ENCODE results near the gene CPED1.
A peak's percentile ranks its signal among the peaks of the same experiment; 100 is the strongest.

Gene CPED1

GRCh38 chr7:120987280-120987679 lies 1.2 kb upstream of the CPED1 start:
- Mint-ChIP-seq H3K4me3 (no peak overlapping the region), H3K27me3 (peaks cover 15% of the 10 kb centered on the region), H3K27ac (no peak overlapping the region), H3K4me1 (peaks cover 14% of the 10 kb centered on the region), H3K9me3 (no peaks in the 10 kb centered on the region), H3K36me3 (no peaks in the 10 kb centered on the region)
- DNase-seq (ENCODE audit: low spot score in 2 of 2), result no peak
- no peak for ATAC-seq (ENCODE audit: low read depth)

- Mint-ChIP-seq H3K27ac (no peak overlapping the region), H3K27me3 (peaks cover 15% of the 10 kb centered on the region), H3K9me3 (no peaks in the 10 kb centered on the region), H3K36me3 (no peaks in the 10 kb centered on the region), H3K4me1 (peaks cover 14% of the 10 kb centered on the region), H3K4me3 (peak overlapping the region; percentile 83)
- peak; percentile 74 to 77 for DNase-seq (ENCODE audit: low spot score in 2 of 2)
- peak; percentile 90 for ATAC-seq (ENCODE audit: low read depth)
Measured at GRCh38 chr7:120987683-120988590, 574 bp upstream of the CPED1 start.

- Mint-ChIP-seq H3K27ac (no peak overlapping the region), H3K4me3 (peak overlapping the region; percentile 83), H3K4me1 (peaks cover 14% of the 10 kb centered on the region), H3K9me3 (no peaks in the 10 kb centered on the region), H3K27me3 (peaks cover 20% of the 10 kb centered on the region), H3K36me3 (no peaks in the 10 kb centered on the region)
- ATAC-seq (ENCODE audit: low read depth) (no peak), DNase-seq (ENCODE audit: low spot score in 2 of 2) (peak in 1 of 2 donors; percentile 10)
Measured at GRCh38 chr7:120989257-120990220, 1.0 kb downstream of the CPED1 start.

- Mint-ChIP-seq H3K27ac (no peak overlapping the region), H3K4me3 (no peak overlapping the region), H3K4me1 (peaks cover 19% of the 10 kb centered on the region), H3K9me3 (no peaks in the 10 kb centered on the region), H3K27me3 (peaks cover 26% of the 10 kb centered on the region), H3K36me3 (no peaks in the 10 kb centered on the region)
- ATAC-seq (ENCODE audit: low read depth) (no peak), DNase-seq (ENCODE audit: low spot score in 2 of 2) (no peak)
Measured at GRCh38 chr7:120990468-120991118, 2.1 kb downstream of the CPED1 start.

GRCh38 chr7:120991161-120991560 lies 2.6 kb downstream of the CPED1 start:
- H3K27me3 Mint-ChIP-seq, result peaks cover 26% of the 10 kb centered on the region

DNA sequence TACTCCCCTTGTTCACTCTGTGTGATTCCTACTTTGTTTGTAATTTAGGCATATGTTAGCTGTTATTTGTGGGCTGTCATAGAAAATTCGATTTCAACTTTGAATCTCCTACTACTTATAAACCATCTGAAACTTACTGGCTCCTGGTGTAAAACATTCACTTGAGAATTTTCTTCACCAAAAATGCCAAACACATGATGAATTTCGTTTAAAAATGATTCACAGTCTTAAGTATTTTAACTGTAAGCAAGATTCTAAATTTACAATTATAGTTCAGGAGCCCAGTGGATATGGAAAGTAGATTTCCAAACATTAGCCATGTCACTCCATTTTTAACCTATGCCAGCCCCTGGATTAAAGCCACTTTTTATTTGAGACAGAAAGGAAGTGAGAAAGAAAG lies 3.1 kb downstream of the CPED1 start:
- Mint-ChIP-seq H3K4me1 (peaks cover 26% of the 10 kb centered on the region), H3K27ac (no peak overlapping the region), H3K4me3 (no peak overlapping the region), H3K27me3 (peaks cover 23% of the 10 kb centered on the region), H3K9me3 (no peaks in the 10 kb centered on the region), H3K36me3 (no peaks in the 10 kb centered on the region)
- ATAC-seq (ENCODE audit: low read depth) (no peak), DNase-seq (ENCODE audit: low spot score in 2 of 2) (no peak)

More at GRCh38 chr7:120991161-120991560, 2.6 kb downstream of the CPED1 start:
- no peak for ATAC-seq (ENCODE audit: low read depth)
- Mint-ChIP-seq H3K9me3 (no peaks in the 10 kb centered on the region), H3K27ac (no peak overlapping the region), H3K4me3 (no peak overlapping the region), H3K36me3 (no peaks in the 10 kb centered on the region), H3K4me1 (peaks cover 22% of the 10 kb centered on the region)
- no peak for DNase-seq (ENCODE audit: low spot score in 2 of 2)

DNA sequence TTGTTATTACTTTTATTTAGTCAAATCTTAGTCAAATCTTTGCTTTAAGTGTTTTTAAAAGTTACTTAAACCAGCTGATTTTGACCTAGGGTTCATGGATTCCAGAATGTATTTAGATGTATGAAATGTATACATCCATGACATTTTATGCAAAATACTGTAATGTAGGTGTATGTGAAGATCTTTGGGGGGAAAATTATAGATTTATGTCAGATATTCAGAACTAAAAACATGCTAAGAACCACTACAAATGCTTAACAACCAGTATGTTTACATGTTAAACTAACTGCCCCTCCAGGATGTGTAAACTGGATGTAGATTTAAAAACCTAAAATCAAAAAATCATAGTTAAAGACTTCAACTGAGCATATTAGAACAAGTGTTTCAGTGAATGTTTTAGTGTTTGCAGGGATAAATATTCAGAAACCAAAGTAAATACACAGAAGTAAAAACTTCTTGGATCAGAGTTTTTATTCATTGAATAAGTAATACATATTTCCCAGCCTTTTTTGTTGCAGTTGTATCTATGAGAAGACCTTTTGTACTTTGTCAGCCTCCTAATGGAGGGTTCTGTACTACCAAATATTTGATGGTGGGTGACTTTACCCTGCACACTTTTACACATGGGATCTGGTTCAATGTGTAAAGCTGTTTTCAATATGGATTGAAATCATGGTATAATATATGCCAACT lies 3.9 kb downstream of the CPED1 start:
- Mint-ChIP-seq H3K27ac (no peak overlapping the region), H3K27me3 (peaks cover 21% of the 10 kb centered on the region), H3K4me1 (peaks cover 30% of the 10 kb centered on the region), H3K36me3 (no peaks in the 10 kb centered on the region), H3K9me3 (no peaks in the 10 kb centered on the region), H3K4me3 (no peak overlapping the region)
- no peak for ATAC-seq (ENCODE audit: low read depth)
- no peak for DNase-seq (ENCODE audit: low spot score in 2 of 2)

GRCh38 chr7:120992965-120993494 lies 4.5 kb downstream of the CPED1 start:
- no peaks in the 10 kb centered on the region for H3K9me3 Mint-ChIP-seq
- H3K36me3 Mint-ChIP-seq, result no peaks in the 10 kb centered on the region
- ATAC-seq (ENCODE audit: low read depth) (no peak), DNase-seq (ENCODE audit: low spot score in 2 of 2) (no peak)
- H3K4me3 Mint-ChIP-seq, result no peak overlapping the region
- no peak overlapping the region for H3K27ac Mint-ChIP-seq
- peaks cover 21% of the 10 kb centered on the region for H3K27me3 Mint-ChIP-seq
- peaks cover 30% of the 10 kb centered on the region for H3K4me1 Mint-ChIP-seq

DNA sequence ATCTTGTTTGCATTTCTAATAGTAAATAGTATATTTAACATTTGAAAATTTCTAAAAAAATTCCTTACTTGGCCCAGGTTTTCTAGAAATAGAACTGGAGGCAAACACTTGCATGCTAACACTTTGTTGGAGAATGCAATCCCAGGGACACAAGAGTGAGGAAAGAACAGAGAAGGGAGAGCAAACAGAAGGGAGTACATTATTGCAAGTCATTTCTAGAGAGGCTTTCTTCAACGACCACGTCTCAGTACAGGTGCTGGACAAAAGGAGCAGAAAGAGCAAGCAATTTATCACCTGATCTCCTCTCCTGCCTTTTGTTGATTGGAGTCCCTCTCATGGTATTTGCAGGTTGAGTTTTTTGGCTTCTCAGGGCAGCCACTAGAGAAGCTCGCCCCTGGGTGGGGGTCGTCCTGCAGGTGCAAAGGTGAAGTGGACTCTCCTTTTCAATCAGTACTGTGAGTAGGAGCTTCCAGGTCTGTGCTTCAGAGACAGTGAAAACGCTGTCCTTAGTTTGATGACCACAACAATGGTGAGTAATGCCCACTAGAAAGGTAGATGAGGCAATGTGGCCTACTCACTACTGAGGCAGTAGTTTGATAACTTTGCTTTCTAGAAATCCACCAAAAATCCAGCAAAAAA lies 5.2 kb downstream of the CPED1 start:
- Mint-ChIP-seq H3K4me3 (no peak overlapping the region), H3K36me3 (no peaks in the 10 kb centered on the region), H3K9me3 (no peaks in the 10 kb centered on the region), H3K27ac (no peak overlapping the region), H3K4me1 (peaks cover 26% of the 10 kb centered on the region), H3K27me3 (peaks cover 19% of the 10 kb centered on the region)
- DNase-seq (ENCODE audit: low spot score in 2 of 2) (no peak), ATAC-seq (ENCODE audit: low read depth) (no peak)

- no peaks in the 10 kb centered on the region for H3K9me3 Mint-ChIP-seq
- no peak overlapping the region for H3K27ac Mint-ChIP-seq
- H3K36me3 Mint-ChIP-seq, result no peaks in the 10 kb centered on the region
- DNase-seq (ENCODE audit: low spot score in 2 of 2) (no peak), ATAC-seq (ENCODE audit: low read depth) (no peak)
- no peak overlapping the region for H3K4me3 Mint-ChIP-seq
- H3K4me1 Mint-ChIP-seq, result peaks cover 16% of the 10 kb centered on the region
- H3K27me3 Mint-ChIP-seq, result peaks cover 14% of the 10 kb centered on the region
Measured at GRCh38 chr7:120994512-120995410, 6.2 kb downstream of the CPED1 start.

DNA sequence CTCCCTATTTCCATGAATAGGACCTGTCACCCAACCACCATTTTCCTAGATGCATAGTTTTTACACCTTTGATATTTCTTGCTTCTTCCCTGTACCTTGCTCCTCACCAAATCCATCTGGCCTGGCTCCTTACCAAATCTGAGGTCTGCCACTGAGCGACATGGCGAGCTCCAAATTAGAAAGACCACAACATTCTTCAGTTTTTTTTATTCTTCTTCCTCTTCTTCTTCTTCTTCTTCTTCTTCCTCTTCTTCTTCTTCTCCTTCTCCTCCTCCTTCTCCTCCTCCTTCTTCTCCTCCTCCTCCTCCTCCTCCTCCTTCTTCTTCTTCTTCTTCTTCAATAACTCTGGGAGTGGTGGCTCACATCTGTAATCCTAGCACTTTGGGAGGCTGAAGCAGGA lies 7.1 kb downstream of the CPED1 start:
- Mint-ChIP-seq H3K4me1 (peaks cover 16% of the 10 kb centered on the region), H3K4me3 (no peak overlapping the region), H3K27me3 (peaks cover 14% of the 10 kb centered on the region)

GRCh38 chr7:120996333-120996987 lies 7.9 kb downstream of the CPED1 start:
- H3K36me3 Mint-ChIP-seq, result no peaks in the 10 kb centered on the region
- DNase-seq (ENCODE audit: low spot score in 2 of 2) (no peak), ATAC-seq (ENCODE audit: low read depth) (peak; percentile 73)
- H3K27ac Mint-ChIP-seq, result no peak overlapping the region
- H3K4me1 Mint-ChIP-seq, result peaks cover 16% of the 10 kb centered on the region
- no peak overlapping the region for H3K4me3 Mint-ChIP-seq
- peaks cover 14% of the 10 kb centered on the region for H3K27me3 Mint-ChIP-seq
- no peaks in the 10 kb centered on the region for H3K9me3 Mint-ChIP-seq

More for the DNA sequence above, 7.1 kb downstream of the CPED1 start:
- Mint-ChIP-seq H3K27ac (no peak overlapping the region), H3K36me3 (no peaks in the 10 kb centered on the region), H3K9me3 (no peaks in the 10 kb centered on the region)
- ATAC-seq (ENCODE audit: low read depth), result no peak
- no peak for DNase-seq (ENCODE audit: low spot score in 2 of 2)
